Fibroblast of the conjunctiva (primary cell): ENCODE data around the gene GCGR.
A peak's percentile ranks its signal among the peaks of the same experiment; 100 is the strongest.

Experiments used
- DNase-seq: peaks from one replicate; pipeline ENCODE4 v3.0.0-alpha.2; 2010; ENCODE audit warnings: low read depth

GCGR gene

GRCh38 chr17:81846743-81847689 is 43.1 kb downstream of the GCGR start:
- DNase-seq: no peak

GRCh38 chr17:81849457-81849856 is 45.5 kb downstream of the GCGR start:
- no peak for DNase-seq

- DNase-seq: no peak
Measured at GRCh38 chr17:81851423-81851822, 47.5 kb downstream of the GCGR start.

- no peak for DNase-seq
Measured at GRCh38 chr17:81852237-81852636, 48.3 kb downstream of the GCGR start.

GRCh38 chr17:81854974-81855774 is 51.2 kb downstream of the GCGR start:
- DNase-seq: no peak

- DNase-seq: no peak
Measured at GRCh38 chr17:81858170-81858966, 54.4 kb downstream of the GCGR start.

GRCh38 chr17:81858967-81859905 is 55.3 kb downstream of the GCGR start:
- DNase-seq: no peak

- DNase-seq: no peak
Measured at GRCh38 chr17:81859906-81860755, 56.2 kb downstream of the GCGR start, which contains the start of gene P4HB. Gene P4HB, minus strand, starts transcription at chr17:81860535. Its CDS starts 64 bp downstream, at chr17:81860471.

GRCh38 chr17:81860756-81861568 is 57.0 kb downstream of the GCGR start:
- DNase-seq: peak; percentile 100

- DNase-seq: no peak
Measured at GRCh38 chr17:81863123-81863675, 59.2 kb downstream of the GCGR start.
